GM12872 (cell line): ENCODE data around the gene FCN3.

Experiments
- CTCF ChIP-seq: IDR thresholded peaks from 3 replicates; pipeline ENCODE4 v1.5.1; 2011; ENCODE audit warnings: low read depth, mild to moderate bottlenecking, low read length, moderate library complexity; ENCODE audit not compliant: insufficient read depth

The FCN3 gene

GRCh38 chr1:27379564-27380122, 5.0 kb upstream of the FCN3 start:
- no peak for TF ChIP-seq CTCF

- no peak for TF ChIP-seq CTCF
Observed at GRCh38 chr1:27377760-27378495, 3.3 kb upstream of the FCN3 start.

- peak; percentile 43; the same call in 2 of the 3 replicates for TF ChIP-seq CTCF
Observed at GRCh38 chr1:27372808-27373690, 1.6 kb downstream of the FCN3 start.

GRCh38 chr1:27372022-27372807, 2.4 kb downstream of the FCN3 start:
- no peak for TF ChIP-seq CTCF

- TF ChIP-seq CTCF, result no peak
Observed at GRCh38 chr1:27368869-27369582, 5.6 kb downstream of the FCN3 start.

GRCh38 chr1:27367160-27367650, 7.4 kb downstream of the FCN3 start:
- TF ChIP-seq CTCF, result no peak
